GM21723 (cell line): ENCODE measurements around the gene ACSL6.

Experiments
- ATAC-seq: cut with Tn5 transposase; IDR thresholded peaks from one replicate; pipeline ENCODE4 v1.9.1; 2021; ENCODE audit warnings: mild to moderate bottlenecking, moderate library complexity; ENCODE audit not compliant: unreplicated experiment

Gene ACSL6

GRCh38 chr5:132001647-132002561 is 9.6 kb downstream of the ACSL6 start:
- ATAC-seq = no peak

- no peak for ATAC-seq
Observed at GRCh38 chr5:132000677-132001453, 10.6 kb downstream of the ACSL6 start.

GRCh38 chr5:132000241-132000490 is 11.3 kb downstream of the ACSL6 start:
- ATAC-seq = no peak

- no peak for ATAC-seq
Observed at GRCh38 chr5:131999441-132000240, 11.8 kb downstream of the ACSL6 start.

GRCh38 chr5:131999041-131999440 is 12.4 kb downstream of the ACSL6 start:
- no peak for ATAC-seq

GRCh38 chr5:131998431-131999040 is 12.9 kb downstream of the ACSL6 start:
- ATAC-seq = no peak

- ATAC-seq = no peak
Observed at GRCh38 chr5:131997727-131998117, 13.7 kb downstream of the ACSL6 start.

GRCh38 chr5:131997026-131997726 is 14.3 kb downstream of the ACSL6 start:
- ATAC-seq = no peak

- ATAC-seq = no peak
Observed at GRCh38 chr5:131996210-131997025, 15.0 kb downstream of the ACSL6 start.

GRCh38 chr5:131994533-131995226 is 16.8 kb downstream of the ACSL6 start:
- ATAC-seq = no peak

GRCh38 chr5:131994090-131994489 is 17.4 kb downstream of the ACSL6 start:
- no peak for ATAC-seq

GRCh38 chr5:131993676-131994075 is 17.8 kb downstream of the ACSL6 start:
- no peak for ATAC-seq

GRCh38 chr5:131992370-131992769 is 19.1 kb downstream of the ACSL6 start:
- ATAC-seq = no peak

GRCh38 chr5:131991593-131992324 is 19.7 kb downstream of the ACSL6 start:
- ATAC-seq = no peak

- no peak for ATAC-seq
Observed at GRCh38 chr5:131990716-131991115, 20.7 kb downstream of the ACSL6 start.

GRCh38 chr5:131988601-131989000 is 22.9 kb downstream of the ACSL6 start:
- ATAC-seq = no peak

- no peak for ATAC-seq
Observed at GRCh38 chr5:131987251-131987650, 24.2 kb downstream of the ACSL6 start.

GRCh38 chr5:131986161-131986912 is 25.1 kb downstream of the ACSL6 start:
- no peak for ATAC-seq
